Keratinocyte (primary cell): Measurements from ENCODE around the gene TOE1. TPM values are rescaled to one million over a fixed set of nuclear protein-coding genes. Genes with fewer than 3 reads are reported as not detected.

Experiments
- DNase-seq: peaks from one replicate; pipeline ENCODE4 v3.0.0-alpha.2; 2011; ENCODE audit warnings: low read depth, missing footprints, low spot score
- FAIRE-seq: peaks from 2 replicates; lab custom pipeline; 2011; peaks lifted over from hg19 to GRCh38; lab: Jason Lieb, UNC
- H2AFZ ChIP-seq: 2 replicates; pipeline ENCODE4 v1.6.0; 2012; ENCODE audit warnings: low read length, control low read depth, inconsistent platforms; ENCODE audit not compliant: control insufficient read depth
- H3K27ac ChIP-seq: 2 replicates; pipeline ENCODE4 v1.5.1; 2011; ENCODE audit warnings: low read length; ENCODE audit not compliant: control insufficient read depth, insufficient read depth
- H3K27me3 ChIP-seq: 3 replicates; pipeline ENCODE4 v1.6.0; 2011; ENCODE audit warnings: low read length; ENCODE audit not compliant: control insufficient read depth, insufficient read depth; ENCODE audit errors: extremely low read depth
- H3K36me3 ChIP-seq, 2 experiments: 2 replicates in 1 of 2; 3 replicates in 1 of 2; pipeline ENCODE4 v1.5.1; 2011; ENCODE audit warnings: low read length in 2 of 2, mild to moderate bottlenecking in 1 of 2; ENCODE audit not compliant: control insufficient read depth in 2 of 2, insufficient read depth in 2 of 2; ENCODE audit errors: extremely low read depth in 1 of 2
- H3K4me1 ChIP-seq: 3 replicates; pipeline ENCODE4 v1.5.1; 2011; ENCODE audit warnings: low read length; ENCODE audit not compliant: control insufficient read depth, insufficient read depth; ENCODE audit errors: extremely low read depth
- H3K4me2 ChIP-seq: 3 replicates; pipeline ENCODE4 v1.6.0; 2011; ENCODE audit warnings: low read depth, low read length; ENCODE audit not compliant: control insufficient read depth, insufficient read depth; ENCODE audit errors: extremely low read depth
- H3K4me3 ChIP-seq, 3 experiments: fragments of 200-600 bp in 1 of 3; sonication (generic) in 1 of 3; 2 replicates in 2 of 3; 3 replicates in 1 of 3; pipeline ENCODE4 v1.5.1; 2011 to 2016; ENCODE audit warnings: low read length in 3 of 3, mild to moderate bottlenecking in 3 of 3, control low read depth in 2 of 3, inconsistent platforms in 1 of 3, low read depth in 1 of 3, mixed read lengths in 1 of 3, mixed run types in 1 of 3, moderate library complexity in 1 of 3; ENCODE audit not compliant: control insufficient read depth in 2 of 3, insufficient read depth in 2 of 3; ENCODE audit errors: extremely low read depth in 1 of 3
- H3K79me2 ChIP-seq: 2 replicates; pipeline ENCODE4 v1.6.0; 2012; ENCODE audit warnings: low read length; ENCODE audit not compliant: control insufficient read depth, insufficient read depth
- H3K9ac ChIP-seq: 3 replicates; pipeline ENCODE4 v1.6.0; 2011; ENCODE audit warnings: low read length; ENCODE audit not compliant: control insufficient read depth, insufficient read depth; ENCODE audit errors: extremely low read depth
- H3K9me1 ChIP-seq: 3 replicates; pipeline ENCODE4 v1.6.0; 2011; ENCODE audit warnings: low read length; ENCODE audit not compliant: control insufficient read depth, insufficient read depth; ENCODE audit errors: extremely low read depth
- H3K9me3 ChIP-seq: 2 replicates; pipeline ENCODE4 v1.5.1; 2012; ENCODE audit warnings: low read depth, low read length; ENCODE audit not compliant: control insufficient read depth
- H4K20me1 ChIP-seq: 3 replicates; pipeline ENCODE4 v1.6.0; 2011; ENCODE audit warnings: low read length; ENCODE audit not compliant: control insufficient read depth, insufficient read depth; ENCODE audit errors: extremely low read depth
- CTCF ChIP-seq, 3 experiments: IDR thresholded peaks in 1 of 3; conservative IDR thresholded peaks in 1 of 3; optimal IDR thresholded peaks in 1 of 3; 2 replicates in 2 of 3; 3 replicates in 1 of 3; pipeline versions ENCODE3 to v1.5.1; 2011; ENCODE audit warnings: low read length in 3 of 3, mild to moderate bottlenecking in 3 of 3, moderate library complexity in 2 of 3, control low read depth in 1 of 3, inconsistent platforms in 1 of 3; ENCODE audit not compliant: insufficient read depth in 2 of 3; ENCODE audit errors: extremely low read depth in 1 of 3
- EZH2 ChIP-seq: IDR thresholded peaks from one replicate; pipeline ENCODE4 v1.6.1; 2012; ENCODE audit warnings: inconsistent platforms, mild to moderate bottlenecking, low read length, moderate library complexity
- dilution Hi-C: fragments of 300-500 bp; cut with MboI; formaldehyde crosslinking; loops from one replicate; pipeline ENCODE4 v1.7.0; 2020; ENCODE audit warnings: low sequenced_read_pairs; ENCODE audit not compliant: extremely low pct_ligation_motif_present
- polyA plus RNA-seq, 5 experiments: library from polyadenylated mRNA; depleted of rRNA in 3 of 5; stranded (reverse) in 3 of 5; stranded (forward) in 1 of 5; unstranded in 1 of 5; fragments of >200 nt; gene quantifications; 1 replicate in 1 of 5; 2 replicates in 3 of 5; 3 replicates in 1 of 5; pipeline versions ENCODE4 v1.2.1 to v1.2.3, GENCODE V29; 2011 to 2012; ENCODE audit warnings: missing spikeins in 2 of 5, low read depth in 1 of 5, low replicate concordance in 1 of 5

Gene TOE1
- polyA plus RNA-seq, 1 donor (not counting 4 experiments of a cell fraction or from before 2014, with no cell fraction given) = 12.1 TPM

- Histone ChIP-seq H3K79me2 (no peaks in the 10 kb centered on the region), H3K27ac (no peak overlapping the region), H3K4me1 (no peaks in the 10 kb centered on the region), H4K20me1 (no peaks in the 10 kb centered on the region), H3K9ac (no peak overlapping the region), H3K36me3 (no peaks in the 10 kb centered on the region), H3K4me2 (no peak overlapping the region), H2AFZ (no peak overlapping the region), H3K4me3 (no peak overlapping the region), H3K9me3 (no peaks in the 10 kb centered on the region), H3K9me1 (no peaks in the 10 kb centered on the region), H3K27me3 (no peaks in the 10 kb centered on the region)
- DNase-seq = no peak
- dilution Hi-C loops = no loop called here
- TF ChIP-seq EZH2 (no peak), CTCF (optimal IDR thresholded peaks at IDR 0.05 in 1 of 3, IDR thresholded peaks at IDR 0.05 in 1 of 3, conservative IDR thresholded peaks at IDR 0.05 in 1 of 3; ENCODE audit: extremely low read depth in 1 of 3, insufficient read depth in 2 of 3, low read length in 3 of 3) (no peak)
- no peak for FAIRE-seq
Observed at GRCh38 chr1:45291716-45292115, 48.3 kb upstream of the TOE1 start.

- DNase-seq (no peak), FAIRE-seq (no peak)
- TF ChIP-seq CTCF (optimal IDR thresholded peaks at IDR 0.05 in 1 of 3, IDR thresholded peaks at IDR 0.05 in 1 of 3, conservative IDR thresholded peaks at IDR 0.05 in 1 of 3; ENCODE audit: extremely low read depth in 1 of 3, insufficient read depth in 2 of 3, low read length in 3 of 3) (no peak), EZH2 (no peak)
- Histone ChIP-seq H3K36me3 (no peaks in the 10 kb centered on the region), H3K79me2 (no peaks in the 10 kb centered on the region), H3K4me3 (no peak overlapping the region), H3K4me2 (no peak overlapping the region), H3K9ac (no peak overlapping the region), H3K4me1 (no peaks in the 10 kb centered on the region), H2AFZ (no peak overlapping the region), H4K20me1 (no peaks in the 10 kb centered on the region), H3K9me3 (no peaks in the 10 kb centered on the region), H3K9me1 (no peaks in the 10 kb centered on the region), H3K27me3 (no peaks in the 10 kb centered on the region), H3K27ac (no peak overlapping the region)
- dilution Hi-C loops = no loop called here
Observed at GRCh38 chr1:45297666-45298356, 42.2 kb upstream of the TOE1 start.
